HFFc6 (cell line): Measurements from ENCODE around the gene PUS1. TPM values are rescaled to one million over a fixed set of nuclear protein-coding genes. Genes with fewer than 3 reads are reported as not detected.

ENCODE experiments used
- DNase-seq: peaks from one replicate; pipeline ENCODE4 v3.0.0-alpha.2; 2018
- H3K27ac Mint-ChIP-seq: 2 replicates; pipeline ENCODE4 v1.8.0; 2020; ENCODE audit warnings: mild to moderate bottlenecking, mixed read lengths
- H3K27me3 Mint-ChIP-seq: 2 replicates; pipeline ENCODE4 v1.8.0; 2021; ENCODE audit warnings: mild to moderate bottlenecking, moderate library complexity, mixed read lengths; ENCODE audit not compliant: insufficient read depth
- H3K36me3 Mint-ChIP-seq: 2 replicates; pipeline ENCODE4 v1.8.0; 2021; ENCODE audit warnings: low read depth, mixed read lengths
- H3K4me1 Mint-ChIP-seq: 2 replicates; pipeline ENCODE4 v1.8.0; 2020; ENCODE audit warnings: low read depth, mixed read lengths
- H3K4me3 Mint-ChIP-seq: 2 replicates; pipeline ENCODE4 v1.8.0; 2020; ENCODE audit warnings: mild to moderate bottlenecking, moderate library complexity, mixed read lengths
- H3K9me3 Mint-ChIP-seq: 2 replicates; pipeline ENCODE4 v1.8.0; 2020; ENCODE audit warnings: mild to moderate bottlenecking, mixed read lengths
- total RNA-seq, 6 experiments: library from RNA; stranded (reverse); fragmentation: NEBNext Ultra II Directional; extraction: Animal tissue kit (Norgen Biotek cat#: 25700); gene quantifications; 2 replicates in 1 of 6; 3 replicates in 5 of 6; pipeline ENCODE4 v1.2.3, GENCODE V29; 2021
- TF ChIP-seq, protein P1 (sequence below): fragments of 200-600 bp; sonication (generic); IDR thresholded peaks from 2 replicates; pipeline ENCODE4 v1.5.0; 2021; ENCODE audit warnings: antibody characterized with exemption, mild to moderate bottlenecking

PUS1 gene
- total RNA-seq, 6 experiments from 2014 or later, result 26.2 to 37.7 (median 29.8) TPM

- H3K27ac Mint-ChIP-seq, result no peak overlapping the region
- no peak overlapping the region for H3K4me3 Mint-ChIP-seq
These were observed 5.5 kb downstream of the PUS1 start for GRCh38 chr12:131934535-131934934.

GRCh38 chr12:131938082-131938481 is 9.0 kb downstream of the PUS1 start:
- H3K9me3 Mint-ChIP-seq, result no peaks in the 10 kb centered on the region
- peaks cover 2% of the 10 kb centered on the region; the same call in 1 of the 2 replicates for H3K27me3 Mint-ChIP-seq
- no peak overlapping the region for H3K4me3 Mint-ChIP-seq
- H3K27ac Mint-ChIP-seq, result no peak overlapping the region; the same call in 1 of the 2 replicates
- H3K36me3 Mint-ChIP-seq, result peaks cover 30% of the 10 kb centered on the region
- TF ChIP-seq, protein P1, sequence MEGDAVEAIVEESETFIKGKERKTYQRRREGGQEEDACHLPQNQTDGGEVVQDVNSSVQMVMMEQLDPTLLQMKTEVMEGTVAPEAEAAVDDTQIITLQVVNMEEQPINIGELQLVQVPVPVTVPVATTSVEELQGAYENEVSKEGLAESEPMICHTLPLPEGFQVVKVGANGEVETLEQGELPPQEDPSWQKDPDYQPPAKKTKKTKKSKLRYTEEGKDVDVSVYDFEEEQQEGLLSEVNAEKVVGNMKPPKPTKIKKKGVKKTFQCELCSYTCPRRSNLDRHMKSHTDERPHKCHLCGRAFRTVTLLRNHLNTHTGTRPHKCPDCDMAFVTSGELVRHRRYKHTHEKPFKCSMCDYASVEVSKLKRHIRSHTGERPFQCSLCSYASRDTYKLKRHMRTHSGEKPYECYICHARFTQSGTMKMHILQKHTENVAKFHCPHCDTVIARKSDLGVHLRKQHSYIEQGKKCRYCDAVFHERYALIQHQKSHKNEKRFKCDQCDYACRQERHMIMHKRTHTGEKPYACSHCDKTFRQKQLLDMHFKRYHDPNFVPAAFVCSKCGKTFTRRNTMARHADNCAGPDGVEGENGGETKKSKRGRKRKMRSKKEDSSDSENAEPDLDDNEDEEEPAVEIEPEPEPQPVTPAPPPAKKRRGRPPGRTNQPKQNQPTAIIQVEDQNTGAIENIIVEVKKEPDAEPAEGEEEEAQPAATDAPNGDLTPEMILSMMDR, result no peak
- DNase-seq, result no peak
- H3K4me1 Mint-ChIP-seq, result no peaks in the 10 kb centered on the region

More at GRCh38 chr12:131934535-131934934, 5.5 kb downstream of the PUS1 start:
- Mint-ChIP-seq H3K27me3 (no peaks in the 10 kb centered on the region; the same call in 1 of the 2 replicates), H3K4me1 (peaks cover 7% of the 10 kb centered on the region), H3K9me3 (no peaks in the 10 kb centered on the region), H3K36me3 (peaks cover 33% of the 10 kb centered on the region)
- no peak for DNase-seq
- TF ChIP-seq, protein P1, result no peak

DNA sequence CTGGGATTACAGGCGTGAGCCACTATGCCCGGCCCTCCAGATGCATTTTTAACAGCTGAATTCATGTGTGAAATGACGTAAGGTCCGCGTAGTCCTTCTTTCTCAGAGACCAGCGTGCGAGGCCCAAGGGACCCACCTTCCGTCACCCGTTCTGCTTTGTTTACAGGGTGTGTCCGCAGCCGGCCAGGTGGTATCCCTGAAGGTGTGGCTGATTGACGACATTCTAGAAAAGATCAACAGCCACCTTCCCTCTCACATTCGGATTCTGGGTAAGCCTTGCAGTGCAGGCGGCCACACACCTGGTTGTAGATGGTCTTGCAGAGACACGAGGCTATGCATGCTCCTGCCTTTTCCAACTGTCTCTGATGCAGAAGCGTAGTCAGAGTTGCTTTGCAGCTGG is 9.9 kb downstream of the PUS1 start:
- Mint-ChIP-seq H3K4me1 (no peaks in the 10 kb centered on the region), H3K36me3 (peaks cover 27% of the 10 kb centered on the region), H3K4me3 (no peak overlapping the region), H3K27ac (no peak overlapping the region), H3K9me3 (no peaks in the 10 kb centered on the region), H3K27me3 (peaks cover 2% of the 10 kb centered on the region; the same call in 1 of the 2 replicates)
- DNase-seq, result no peak
- TF ChIP-seq, protein P1, result no peak

GRCh38 chr12:131940141-131940547 is 11.1 kb downstream of the PUS1 start:
- H3K4me1 Mint-ChIP-seq, result no peaks in the 10 kb centered on the region
- no peak overlapping the region for H3K27ac Mint-ChIP-seq
- H3K27me3 Mint-ChIP-seq, result peaks cover 2% of the 10 kb centered on the region; the same call in 1 of the 2 replicates
- TF ChIP-seq, protein P1, result no peak
- H3K9me3 Mint-ChIP-seq, result no peaks in the 10 kb centered on the region
- H3K36me3 Mint-ChIP-seq, result peaks cover 27% of the 10 kb centered on the region
- no peak for DNase-seq
- no peak overlapping the region for H3K4me3 Mint-ChIP-seq

DNA sequence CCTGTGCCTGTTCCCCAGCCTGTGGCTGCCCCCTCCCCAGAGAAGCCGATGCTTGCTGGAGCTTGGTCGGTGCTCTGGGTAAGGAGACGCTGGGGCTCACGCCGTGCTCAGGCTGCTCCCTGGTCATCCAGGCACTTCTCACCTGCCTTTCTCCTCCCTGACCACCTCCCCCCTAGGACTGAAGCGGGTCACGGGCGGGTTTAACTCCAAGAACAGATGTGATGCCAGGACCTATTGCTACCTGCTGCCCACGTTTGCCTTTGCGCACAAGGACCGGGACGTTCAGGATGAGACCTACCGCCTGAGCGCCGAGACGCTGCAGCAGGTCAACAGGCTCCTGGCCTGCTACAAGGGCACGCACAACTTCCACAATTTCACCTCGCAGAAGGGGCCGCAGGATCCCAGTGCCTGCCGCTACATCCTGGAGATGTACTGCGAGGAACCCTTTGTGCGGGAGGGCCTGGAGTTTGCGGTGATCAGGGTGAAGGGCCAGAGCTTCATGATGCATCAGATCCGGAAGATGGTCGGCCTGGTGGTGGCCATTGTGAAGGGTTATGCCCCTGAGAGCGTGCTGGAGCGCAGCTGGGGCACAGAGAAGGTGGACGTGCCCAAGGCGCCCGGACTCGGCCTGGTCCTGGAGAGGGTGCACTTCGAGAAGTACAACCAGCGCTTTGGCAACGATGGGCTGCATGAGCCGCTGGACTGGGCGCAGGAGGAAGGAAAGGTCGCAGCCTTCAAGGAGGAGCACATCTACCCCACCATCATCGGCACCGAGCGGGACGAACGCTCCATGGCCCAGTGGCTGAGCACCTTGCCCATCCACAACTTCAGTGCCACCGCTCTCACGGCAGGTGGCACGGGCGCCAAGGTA is 12.3 kb downstream of the PUS1 start:
- peaks cover 27% of the 10 kb centered on the region for H3K36me3 Mint-ChIP-seq
- DNase-seq, result no peak
- H3K27me3 Mint-ChIP-seq, result peaks cover 3% of the 10 kb centered on the region; the same call in 1 of the 2 replicates
- no peaks in the 10 kb centered on the region for H3K9me3 Mint-ChIP-seq
- H3K4me1 Mint-ChIP-seq, result no peaks in the 10 kb centered on the region
- no peak overlapping the region for H3K4me3 Mint-ChIP-seq
- TF ChIP-seq, protein P1, result no peak
- H3K27ac Mint-ChIP-seq, result no peak overlapping the region
